ENCODE data around the gene SETD4. TPM values are rescaled to one million over a fixed set of nuclear protein-coding genes. Genes with fewer than 3 reads are reported as not detected.
A peak's percentile ranks its signal among the peaks of the same experiment; 100 is the strongest.

The SETD4 gene
- total RNA-seq, 1 donor from 2014 or later = 45.8 TPM

DNA sequence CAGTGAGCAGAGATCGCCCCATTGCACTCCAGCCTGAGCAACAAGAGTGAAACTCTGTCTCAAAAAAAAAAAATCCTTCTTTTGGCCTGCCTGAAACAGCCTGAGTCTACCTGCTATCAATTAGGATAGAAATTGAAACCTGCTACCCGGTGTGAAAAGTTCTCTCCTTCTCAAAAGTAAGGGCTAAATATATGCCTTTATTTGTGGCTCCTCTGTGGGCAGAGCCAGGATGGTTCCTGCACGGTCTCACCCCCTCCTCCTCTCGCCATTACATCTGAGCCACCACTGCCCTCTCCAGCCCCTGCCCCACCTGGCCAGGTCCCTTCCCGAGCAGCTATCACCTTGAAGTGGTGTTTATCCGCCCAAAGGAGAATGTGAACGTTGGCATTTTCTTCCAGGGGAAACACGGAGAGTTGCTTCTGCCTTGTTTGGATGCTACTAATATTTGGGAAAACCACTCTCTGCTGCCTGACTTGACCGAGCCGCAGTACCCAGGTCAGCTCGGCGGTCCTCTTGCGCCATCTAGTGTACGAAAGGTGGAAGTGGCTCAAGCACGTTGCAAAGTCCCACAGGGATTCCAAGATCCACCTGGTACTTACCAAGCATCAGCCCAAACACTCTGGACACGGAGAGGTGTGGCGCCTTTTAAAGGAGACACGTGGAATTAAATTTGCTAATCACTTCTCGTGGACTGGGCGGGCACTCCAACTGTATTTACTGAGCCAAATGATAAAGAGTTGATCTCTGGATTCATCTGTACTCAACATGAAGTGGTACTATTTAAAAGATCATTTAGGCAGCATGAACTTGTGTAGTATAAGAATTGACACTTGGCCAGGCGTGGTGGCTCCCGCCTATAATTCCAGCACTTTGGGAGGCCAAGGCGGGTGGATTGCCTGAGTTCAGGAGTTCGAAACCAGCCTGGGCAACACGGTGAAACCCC, 31.9 kb downstream of the SETD4 start:
- no peak overlapping the region for H3K4me3 Mint-ChIP-seq (ENCODE audit: low read depth)
- DNase-seq (ENCODE audit: low spot score, unreplicated experiment) = peak; percentile 66
- H3K9me3 Mint-ChIP-seq (ENCODE audit: low read depth) = no peaks in the 10 kb centered on the region
- peaks cover 5% of the 10 kb centered on the region for H3K4me1 Mint-ChIP-seq (ENCODE audit: low read depth)
- H3K27ac Mint-ChIP-seq = peak overlapping the region; percentile 68
- TF ChIP-seq CTCF (IDR thresholded peaks at IDR 0.05; ENCODE audit: unreplicated experiment) = peak; percentile 93
- H3K36me3 Mint-ChIP-seq (ENCODE audit: insufficient read depth) = peaks cover 4% of the 10 kb centered on the region
- no peaks in the 10 kb centered on the region for H3K27me3 Mint-ChIP-seq

- no peak overlapping the region for H3K27ac Mint-ChIP-seq
- H3K27me3 Mint-ChIP-seq = no peaks in the 10 kb centered on the region
- no peak overlapping the region for H3K4me3 Mint-ChIP-seq (ENCODE audit: low read depth)
- H3K4me1 Mint-ChIP-seq (ENCODE audit: low read depth) = peaks cover 5% of the 10 kb centered on the region
- DNase-seq (ENCODE audit: low spot score, unreplicated experiment) = no peak
- H3K36me3 Mint-ChIP-seq (ENCODE audit: insufficient read depth) = no peaks in the 10 kb centered on the region
- no peaks in the 10 kb centered on the region for H3K9me3 Mint-ChIP-seq (ENCODE audit: low read depth)
- no peak for TF ChIP-seq CTCF (IDR thresholded peaks at IDR 0.05; ENCODE audit: unreplicated experiment)
Measured at GRCh38 chr21:36027347-36027746, 33.0 kb downstream of the SETD4 start.

- no peaks in the 10 kb centered on the region for H3K9me3 Mint-ChIP-seq (ENCODE audit: low read depth)
- H3K4me3 Mint-ChIP-seq (ENCODE audit: low read depth) = no peak overlapping the region
- no peak for DNase-seq (ENCODE audit: low spot score, unreplicated experiment)
- no peaks in the 10 kb centered on the region for H3K27me3 Mint-ChIP-seq
- peaks cover 5% of the 10 kb centered on the region for H3K4me1 Mint-ChIP-seq (ENCODE audit: low read depth)
- TF ChIP-seq CTCF (IDR thresholded peaks at IDR 0.05; ENCODE audit: unreplicated experiment) = no peak
- H3K27ac Mint-ChIP-seq = no peak overlapping the region
- peaks cover 2% of the 10 kb centered on the region for H3K36me3 Mint-ChIP-seq (ENCODE audit: insufficient read depth)
Measured at GRCh38 chr21:36024782-36025181, 35.5 kb downstream of the SETD4 start.

GRCh38 chr21:36023092-36023480, 37.2 kb downstream of the SETD4 start:
- no peak overlapping the region for H3K4me3 Mint-ChIP-seq (ENCODE audit: low read depth)
- no peak for TF ChIP-seq CTCF (IDR thresholded peaks at IDR 0.05; ENCODE audit: unreplicated experiment)
- H3K4me1 Mint-ChIP-seq (ENCODE audit: low read depth) = peaks cover 2% of the 10 kb centered on the region
- no peak for DNase-seq (ENCODE audit: low spot score, unreplicated experiment)
- H3K36me3 Mint-ChIP-seq (ENCODE audit: insufficient read depth) = peaks cover 2% of the 10 kb centered on the region
- H3K27ac Mint-ChIP-seq = no peak overlapping the region
- H3K27me3 Mint-ChIP-seq = no peaks in the 10 kb centered on the region
- H3K9me3 Mint-ChIP-seq (ENCODE audit: low read depth) = no peaks in the 10 kb centered on the region

- DNase-seq (ENCODE audit: low spot score, unreplicated experiment) = no peak
- no peak for TF ChIP-seq CTCF (IDR thresholded peaks at IDR 0.05; ENCODE audit: unreplicated experiment)
- Mint-ChIP-seq H3K9me3 (ENCODE audit: low read depth) (no peaks in the 10 kb centered on the region), H3K36me3 (ENCODE audit: insufficient read depth) (peaks cover 2% of the 10 kb centered on the region), H3K4me1 (ENCODE audit: low read depth) (peaks cover 2% of the 10 kb centered on the region), H3K27me3 (no peaks in the 10 kb centered on the region), H3K27ac (no peak overlapping the region), H3K4me3 (ENCODE audit: low read depth) (no peak overlapping the region)
Measured at GRCh38 chr21:36022427-36023091, 37.8 kb downstream of the SETD4 start.

Measured in progenitor cell of endocrine pancreas (in vitro differentiated cells).